HepG2 (cell line): ENCODE results near the gene ADAMTS4. TPM values are rescaled to one million over a fixed set of nuclear protein-coding genes. Genes with fewer than 3 reads are reported as not detected.

Experiments used
- ARNT2 ChIP-seq: sonication (generic); formaldehyde crosslinking; IDR thresholded peaks from 2 replicates; pipeline ENCODE4 v1.8.0; 2022; ENCODE audit warnings: mild to moderate bottlenecking, low read depth, missing genetic modification reagents, moderate library complexity
- CREB1 ChIP-seq, 2 experiments: fragments of 450-650 bp in 1 of 2; IDR thresholded peaks; 2 replicates each; pipeline ENCODE4 v1.6.1; 2016 to 2017; ENCODE audit warnings: control low read depth in 1 of 2, mild to moderate bottlenecking in 1 of 2, missing compliant biosample characterization in 1 of 2, missing genetic modification characterization in 1 of 2
- GLI4 ChIP-seq: sonication (generic); formaldehyde crosslinking; IDR thresholded peaks from 2 replicates; pipeline ENCODE4 v1.5.1; 2020; ENCODE audit warnings: missing genetic modification reagents, mild to moderate bottlenecking, moderate library complexity, borderline replicate concordance
- KAT8 ChIP-seq: IDR thresholded peaks from 2 replicates; pipeline ENCODE4 v1.6.1; 2016; ENCODE audit warnings: missing genetic modification reagents, missing compliant biosample characterization
- SRSF4 ChIP-seq: fragments of 200-400 bp; formaldehyde crosslinking; IDR thresholded peaks from one replicate; pipeline ENCODE4 v1.6.1; 2018; ENCODE audit warnings: mild to moderate bottlenecking, low read depth, low read length, moderate library complexity; ENCODE audit not compliant: poor library complexity, severe bottlenecking
- ZNF101 ChIP-seq: sonication (generic); formaldehyde crosslinking; IDR thresholded peaks from 2 replicates; pipeline ENCODE4 v1.4.0; 2020; ENCODE audit warnings: mild to moderate bottlenecking, low read depth, missing genetic modification reagents, borderline replicate concordance
- ZNF546 ChIP-seq: sonication (generic); formaldehyde crosslinking; conservative IDR thresholded peaks from 2 replicates; pipeline ENCODE4 v1.8.1; 2023; ENCODE audit warnings: mild to moderate bottlenecking, missing genetic modification reagents
- polyA plus RNA-seq, 8 experiments: library from polyadenylated mRNA; depleted of rRNA in 3 of 8; stranded (reverse) in 7 of 8; unstranded in 1 of 8; fragments of >200 nt; fragmentation: Illumina TruSeq in 4 of 8; extraction: Trizol in 4 of 8; gene quantifications; 2 replicates each; pipeline versions ENCODE4 v1.2.1 to v1.2.3, GENCODE V29; 2011 to 2016; ENCODE audit warnings: low read depth in 4 of 8, missing spikeins in 1 of 8, mixed read lengths in 1 of 8; ENCODE audit not compliant: insufficient read depth in 1 of 8
- total RNA-seq, 5 experiments: library from RNA; depleted of rRNA; stranded (reverse); fragments of >200 nt; fragmentation: Illumina TruSeq; extraction: Trizol; gene quantifications; 2 replicates each; pipeline ENCODE4 v1.2.3, GENCODE V29; 2016; ENCODE audit warnings: low read depth in 1 of 5
- TF ChIP-seq, protein P1 (sequence below): sonication (generic); formaldehyde crosslinking; conservative IDR thresholded peaks from 2 replicates; pipeline ENCODE4 v1.8.1; 2023; ENCODE audit warnings: missing genetic modification reagents
- TF ChIP-seq, protein P2 (sequence below): sonication (generic); formaldehyde crosslinking; IDR thresholded peaks from 2 replicates; pipeline ENCODE4 v1.4.0; 2020; ENCODE audit warnings: missing genetic modification reagents
- TF ChIP-seq, protein P3 (sequence below): sonication (generic); formaldehyde crosslinking; IDR thresholded peaks from 2 replicates; pipeline ENCODE4 v1.5.0; 2020; ENCODE audit warnings: missing genetic modification reagents
- TF ChIP-seq, protein P4 (sequence below): sonication (generic); formaldehyde crosslinking; IDR thresholded peaks from 2 replicates; pipeline ENCODE4 v1.8.0; 2022; ENCODE audit warnings: missing genetic modification reagents, mild to moderate bottlenecking, inconsistent platforms, borderline replicate concordance

The ADAMTS4 gene
- total and polyA plus RNA-seq, 2 of the 13 experiments (the other 11 are each of a cell fraction or from before 2014, with no cell fraction given): 0.51 to 1.7 TPM

DNA sequence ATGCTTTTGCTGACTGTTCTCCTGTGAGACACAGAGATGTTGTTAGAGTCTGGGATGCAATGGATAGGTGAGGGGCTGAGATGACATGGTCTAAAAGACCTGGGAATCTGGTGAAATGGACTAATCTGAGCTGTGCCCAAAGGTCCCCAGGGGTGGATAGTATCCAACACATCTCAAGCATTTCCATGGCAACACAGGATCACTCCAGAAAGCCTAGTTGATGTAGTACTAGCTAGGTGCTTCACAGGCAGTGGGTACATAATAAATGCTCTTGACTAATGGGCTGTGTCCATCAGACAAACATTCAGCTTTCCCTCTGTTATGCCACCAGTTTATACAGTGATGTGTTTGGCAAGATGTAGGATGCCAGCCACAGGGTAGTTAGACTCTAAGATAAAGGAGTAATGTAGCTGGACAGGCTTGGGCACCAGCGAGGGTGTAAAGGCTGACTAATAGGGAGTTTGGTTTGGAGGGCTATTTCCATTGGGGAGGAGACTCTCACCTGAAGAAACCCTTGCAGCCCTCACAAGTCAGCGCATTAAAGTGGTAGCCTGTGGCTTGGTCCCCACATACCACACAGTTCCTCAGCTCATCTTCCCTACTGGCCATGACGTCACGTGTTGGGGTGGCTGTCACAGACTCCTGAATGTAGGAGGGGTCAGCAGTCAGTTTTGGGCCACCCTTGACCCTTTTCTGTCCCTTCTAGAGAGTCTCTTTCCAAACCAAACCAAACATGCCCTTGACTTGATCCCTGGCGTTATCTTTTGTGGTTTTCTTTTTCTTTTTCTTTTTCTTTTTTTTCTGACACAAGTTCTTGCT, 37.3 kb upstream of the ADAMTS4 start (continued):
- TF ChIP-seq, protein P1, sequence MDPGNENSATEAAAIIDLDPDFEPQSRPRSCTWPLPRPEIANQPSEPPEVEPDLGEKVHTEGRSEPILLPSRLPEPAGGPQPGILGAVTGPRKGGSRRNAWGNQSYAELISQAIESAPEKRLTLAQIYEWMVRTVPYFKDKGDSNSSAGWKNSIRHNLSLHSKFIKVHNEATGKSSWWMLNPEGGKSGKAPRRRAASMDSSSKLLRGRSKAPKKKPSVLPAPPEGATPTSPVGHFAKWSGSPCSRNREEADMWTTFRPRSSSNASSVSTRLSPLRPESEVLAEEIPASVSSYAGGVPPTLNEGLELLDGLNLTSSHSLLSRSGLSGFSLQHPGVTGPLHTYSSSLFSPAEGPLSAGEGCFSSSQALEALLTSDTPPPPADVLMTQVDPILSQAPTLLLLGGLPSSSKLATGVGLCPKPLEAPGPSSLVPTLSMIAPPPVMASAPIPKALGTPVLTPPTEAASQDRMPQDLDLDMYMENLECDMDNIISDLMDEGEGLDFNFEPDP (CRISPR knock-in tag): no peak
- TF ChIP-seq CREB1 (IDR thresholded peaks at IDR 0.05) (peak; percentile 94), CREB1 (CRISPR knock-in tag; IDR thresholded peaks at IDR 0.05) (no peak), SRSF4 (no peak), ZNF546 (no peak), ZNF101 (no peak), GLI4 (CRISPR knock-in tag) (no peak), KAT8 (CRISPR knock-in tag) (no peak), ARNT2 (no peak)
- TF ChIP-seq, protein P2, sequence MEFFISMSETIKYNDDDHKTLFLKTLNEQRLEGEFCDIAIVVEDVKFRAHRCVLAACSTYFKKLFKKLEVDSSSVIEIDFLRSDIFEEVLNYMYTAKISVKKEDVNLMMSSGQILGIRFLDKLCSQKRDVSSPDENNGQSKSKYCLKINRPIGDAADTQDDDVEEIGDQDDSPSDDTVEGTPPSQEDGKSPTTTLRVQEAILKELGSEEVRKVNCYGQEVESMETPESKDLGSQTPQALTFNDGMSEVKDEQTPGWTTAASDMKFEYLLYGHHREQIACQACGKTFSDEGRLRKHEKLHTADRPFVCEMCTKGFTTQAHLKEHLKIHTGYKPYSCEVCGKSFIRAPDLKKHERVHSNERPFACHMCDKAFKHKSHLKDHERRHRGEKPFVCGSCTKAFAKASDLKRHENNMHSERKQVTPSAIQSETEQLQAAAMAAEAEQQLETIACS (CRISPR knock-in tag): no peak
- TF ChIP-seq, protein P3, sequence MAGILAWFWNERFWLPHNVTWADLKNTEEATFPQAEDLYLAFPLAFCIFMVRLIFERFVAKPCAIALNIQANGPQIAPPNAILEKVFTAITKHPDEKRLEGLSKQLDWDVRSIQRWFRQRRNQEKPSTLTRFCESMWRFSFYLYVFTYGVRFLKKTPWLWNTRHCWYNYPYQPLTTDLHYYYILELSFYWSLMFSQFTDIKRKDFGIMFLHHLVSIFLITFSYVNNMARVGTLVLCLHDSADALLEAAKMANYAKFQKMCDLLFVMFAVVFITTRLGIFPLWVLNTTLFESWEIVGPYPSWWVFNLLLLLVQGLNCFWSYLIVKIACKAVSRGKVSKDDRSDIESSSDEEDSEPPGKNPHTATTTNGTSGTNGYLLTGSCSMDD: no peak
- TF ChIP-seq, protein P4, sequence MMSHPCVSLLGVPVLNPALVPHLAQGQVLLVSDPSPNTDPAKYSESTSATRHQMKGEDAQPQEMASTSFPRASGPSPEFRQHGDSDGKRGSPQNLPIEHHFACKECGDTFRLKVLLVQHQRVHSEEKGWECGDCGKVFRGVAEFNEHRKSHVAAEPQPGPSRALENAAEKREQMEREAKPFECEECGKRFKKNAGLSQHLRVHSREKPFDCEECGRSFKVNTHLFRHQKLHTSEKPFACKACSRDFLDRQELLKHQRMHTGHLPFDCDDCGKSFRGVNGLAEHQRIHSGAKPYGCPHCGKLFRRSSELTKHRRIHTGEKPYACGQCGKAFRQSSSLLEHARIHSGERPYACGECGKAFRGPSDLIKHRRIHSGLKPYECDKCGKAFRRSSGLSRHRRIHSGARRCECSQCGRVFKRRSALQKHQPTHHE (CRISPR knock-in tag): no peak
